Measurements from ENCODE around the gene KLHL7. TPM values are rescaled to one million over a fixed set of nuclear protein-coding genes. Genes with fewer than 3 reads are reported as not detected.

KLHL7 gene
- total RNA-seq, 4 donors from 2014 or later, result 9.2 to 27.4 (median 25.3) TPM

DNA sequence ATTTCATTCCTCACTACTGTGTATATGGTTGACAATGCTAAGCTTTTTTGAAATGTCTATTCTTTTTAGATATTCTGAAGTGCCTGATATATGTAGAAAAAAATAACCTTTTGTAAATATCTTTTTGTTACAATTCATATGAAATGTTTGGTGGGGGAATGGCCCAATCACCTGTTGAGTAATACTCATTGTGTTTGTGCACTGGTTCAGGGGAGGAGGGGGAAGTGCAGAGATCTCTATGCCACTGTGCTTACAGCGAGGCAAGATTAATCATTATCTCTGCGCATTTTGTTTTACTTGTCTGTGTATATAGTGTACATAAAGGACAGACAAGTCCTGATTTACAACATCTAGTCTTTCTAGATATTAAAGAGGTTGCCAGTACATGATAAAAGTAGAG is 101.4 kb downstream of the KLHL7 start:
- Histone ChIP-seq H3K4me1 (peaks cover 0 to 14% (median 2%) of the 10 kb centered on the region in 4 donors), H3K27me3 (peaks cover 8% of the 10 kb centered on the region), H3K36me3 (no peaks in the 10 kb centered on the region), H3K4me3 (no peak overlapping the region), H3K9me3 (no peaks in the 10 kb centered on the region), H3K27ac (no peak overlapping the region)
- in situ Hi-C loops (cut with MboI; ENCODE audit: low pct_ligation_motif_present in 1 of 4, low pct_unique_long_range_greater_than_20kb in 1 of 4, low sequenced_read_pairs in 3 of 4) (no loop called here), intact Hi-C loops (cut with DNase I; ENCODE audit: low total_unique reads) (loop anchor here (10.0 kb wide), 1 partner anchor 1822 kb away; no protein-coding TSS in a partner anchor)
- TF ChIP-seq, protein P1, sequence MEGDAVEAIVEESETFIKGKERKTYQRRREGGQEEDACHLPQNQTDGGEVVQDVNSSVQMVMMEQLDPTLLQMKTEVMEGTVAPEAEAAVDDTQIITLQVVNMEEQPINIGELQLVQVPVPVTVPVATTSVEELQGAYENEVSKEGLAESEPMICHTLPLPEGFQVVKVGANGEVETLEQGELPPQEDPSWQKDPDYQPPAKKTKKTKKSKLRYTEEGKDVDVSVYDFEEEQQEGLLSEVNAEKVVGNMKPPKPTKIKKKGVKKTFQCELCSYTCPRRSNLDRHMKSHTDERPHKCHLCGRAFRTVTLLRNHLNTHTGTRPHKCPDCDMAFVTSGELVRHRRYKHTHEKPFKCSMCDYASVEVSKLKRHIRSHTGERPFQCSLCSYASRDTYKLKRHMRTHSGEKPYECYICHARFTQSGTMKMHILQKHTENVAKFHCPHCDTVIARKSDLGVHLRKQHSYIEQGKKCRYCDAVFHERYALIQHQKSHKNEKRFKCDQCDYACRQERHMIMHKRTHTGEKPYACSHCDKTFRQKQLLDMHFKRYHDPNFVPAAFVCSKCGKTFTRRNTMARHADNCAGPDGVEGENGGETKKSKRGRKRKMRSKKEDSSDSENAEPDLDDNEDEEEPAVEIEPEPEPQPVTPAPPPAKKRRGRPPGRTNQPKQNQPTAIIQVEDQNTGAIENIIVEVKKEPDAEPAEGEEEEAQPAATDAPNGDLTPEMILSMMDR (IDR thresholded peaks at IDR 0.05), result no peak
- no peak for DNase-seq
- 33 to 65% methylated on average over 2 of the region's 2 CpGs for WGBS, 2 donors (ENCODE audit: low coverage in 1 of 2)

DNA sequence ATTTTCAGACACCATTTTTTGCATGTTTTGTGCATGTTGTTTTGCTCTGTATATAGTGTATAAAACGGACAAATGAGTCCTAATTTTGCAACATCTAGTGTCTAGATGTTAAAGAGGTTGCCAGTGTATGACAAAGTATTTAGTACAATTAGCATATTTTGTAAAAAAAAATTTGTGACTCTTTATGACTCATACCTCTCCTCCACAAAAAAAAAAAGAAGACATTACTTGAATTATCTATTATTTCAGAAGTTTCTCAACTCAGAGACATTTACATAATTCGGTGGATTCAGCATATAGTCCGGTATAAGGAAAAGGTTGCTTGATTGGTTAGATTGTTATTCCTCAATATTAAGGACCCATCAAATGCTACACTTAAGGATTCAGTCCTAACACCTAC is 102.3 kb downstream of the KLHL7 start:
- Histone ChIP-seq H3K4me3 (no peak overlapping the region), H3K36me3 (no peaks in the 10 kb centered on the region), H3K27me3 (peaks cover 8% of the 10 kb centered on the region), H3K4me1 (peaks cover 0 to 19% (median 2%) of the 10 kb centered on the region in 4 donors), H3K9me3 (no peaks in the 10 kb centered on the region), H3K27ac (no peak overlapping the region)
- TF ChIP-seq POLR2A (IDR thresholded peaks at IDR 0.05) (no peak), EP300 (IDR thresholded peaks at IDR 0.05; ENCODE audit: low read depth) (no peak), POLR2AphosphoS5 (IDR thresholded peaks at IDR 0.05) (no peak)
- TF ChIP-seq, protein P1 (IDR thresholded peaks at IDR 0.05), result no peak
- DNase-seq, result no peak
- 82 to 84% methylated on average over 3 of the region's 3 CpGs for WGBS, 2 donors (ENCODE audit: low coverage in 1 of 2)
- intact Hi-C loops (cut with DNase I; ENCODE audit: low total_unique reads) (loop anchor here (10.0 kb wide), 1 partner anchor 1823 kb away; no protein-coding TSS in a partner anchor), in situ Hi-C loops (cut with MboI; ENCODE audit: low pct_ligation_motif_present in 1 of 4, low pct_unique_long_range_greater_than_20kb in 1 of 4, low sequenced_read_pairs in 3 of 4) (no loop called here)

DNA sequence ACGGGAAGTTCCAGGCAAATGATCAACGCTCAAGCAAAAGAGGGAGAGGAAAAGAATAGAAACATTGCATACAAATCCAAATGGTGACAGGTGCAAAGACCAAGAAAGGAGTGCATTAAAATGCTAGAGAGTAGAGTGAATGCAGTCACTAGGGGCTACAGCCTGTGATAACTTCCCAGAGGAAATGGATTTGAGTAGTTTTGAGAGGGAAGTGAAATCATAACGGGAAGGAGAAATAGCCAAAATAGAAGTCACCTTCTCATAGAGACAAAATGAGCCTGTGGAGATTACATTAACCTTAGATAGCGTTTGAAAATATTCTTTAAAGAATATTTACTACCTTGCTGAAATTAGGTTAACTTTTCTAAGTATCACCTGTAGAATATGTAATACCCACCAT is 102.7 kb downstream of the KLHL7 start:
- H3K27ac ChIP-seq, result no peak overlapping the region
- no peaks in the 10 kb centered on the region for H3K36me3 ChIP-seq
- WGBS, 2 donors (ENCODE audit: low coverage in 1 of 2), result 77 to 78% methylated on average over 4 of the region's 4 CpGs
- H3K27me3 ChIP-seq, result peaks cover 8% of the 10 kb centered on the region
- no peak for TF ChIP-seq POLR2AphosphoS5 (IDR thresholded peaks at IDR 0.05)
- no peak for TF ChIP-seq POLR2A (IDR thresholded peaks at IDR 0.05)
- TF ChIP-seq EP300 (IDR thresholded peaks at IDR 0.05; ENCODE audit: low read depth), result no peak
- TF ChIP-seq, protein P1 (IDR thresholded peaks at IDR 0.05), result no peak
- no peaks in the 10 kb centered on the region for H3K9me3 ChIP-seq
- intact Hi-C loops (cut with DNase I; ENCODE audit: low total_unique reads) (loop anchor here (10.0 kb wide), 1 partner anchor 1824 kb away; no protein-coding TSS in a partner anchor), in situ Hi-C loops (cut with MboI; ENCODE audit: low pct_ligation_motif_present in 1 of 4, low pct_unique_long_range_greater_than_20kb in 1 of 4, low sequenced_read_pairs in 3 of 4) (no loop called here)
- no peak overlapping the region for H3K4me3 ChIP-seq
- DNase-seq, result no peak
- H3K4me1 ChIP-seq, result peaks cover 0 to 23% (median 2%) of the 10 kb centered on the region in 4 donors

DNA sequence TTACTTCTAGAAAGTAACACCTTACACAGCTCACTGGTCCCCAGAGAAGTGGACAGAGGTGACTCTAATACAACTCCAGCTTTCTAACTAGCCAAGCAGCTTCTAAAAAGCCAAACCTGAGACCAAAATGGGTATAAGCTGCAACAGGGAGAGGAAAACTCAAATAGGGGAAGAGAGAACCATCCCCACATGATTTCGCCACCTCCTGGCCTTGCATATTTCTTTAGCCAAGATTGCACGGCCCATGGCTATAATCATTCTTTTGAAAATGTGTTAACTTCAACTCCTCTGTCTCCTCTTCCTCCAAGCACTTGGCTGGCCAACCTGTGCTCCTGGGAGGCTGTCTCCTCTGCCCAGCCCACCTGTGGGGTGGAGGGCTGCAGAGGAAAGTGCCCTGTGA is 104.9 kb downstream of the KLHL7 start:
- intact Hi-C loops (cut with DNase I; ENCODE audit: low total_unique reads), result no loop called here
- no peak overlapping the region for H3K27ac ChIP-seq
- WGBS, 2 donors (ENCODE audit: low coverage in 1 of 2), result 91 to 100% methylated on average over 1 to 2 of the region's 2 CpGs

More for the DNA sequence above, 104.9 kb downstream of the KLHL7 start:
- Histone ChIP-seq H3K27me3 (peaks cover 8% of the 10 kb centered on the region), H3K4me1 (peaks cover 0 to 24% (median 2%) of the 10 kb centered on the region in 4 donors), H3K9me3 (no peaks in the 10 kb centered on the region), H3K36me3 (no peaks in the 10 kb centered on the region), H3K4me3 (no peak overlapping the region)
- in situ Hi-C loops (cut with MboI; ENCODE audit: low pct_ligation_motif_present in 1 of 4, low pct_unique_long_range_greater_than_20kb in 1 of 4, low sequenced_read_pairs in 3 of 4), result no loop called here
- DNase-seq, result no peak
- TF ChIP-seq EP300 (IDR thresholded peaks at IDR 0.05; ENCODE audit: low read depth) (no peak), POLR2A (IDR thresholded peaks at IDR 0.05) (no peak), POLR2AphosphoS5 (IDR thresholded peaks at IDR 0.05) (no peak)
- TF ChIP-seq, protein P1 (IDR thresholded peaks at IDR 0.05), result no peak
